GM12878 (cell line): ENCODE data around the gene MUC13. TPM values are rescaled to one million over a fixed set of nuclear protein-coding genes. Genes with fewer than 3 reads are reported as not detected.

ENCODE experiments used
- ATAC-seq: fragments of 200-7000 bp; cut with Tn5 transposase; 3 replicates; pipeline ENCODE4 v1.9.1; 2020; ENCODE audit warnings: mild to moderate bottlenecking, moderate library complexity
- BruUV-seq: library from RNA; stranded (reverse); fragments of 400-500 nt; replicated peaks from 2 replicates; lab custom pipeline; 2021; lab: Mats Ljungman, UMichigan
- CTCF ChIA-PET: fragments of 300-600 bp; sonication (Branson Sonifier 250); formaldehyde crosslinking; extraction: SDS; loops from one replicate; lab custom pipeline; 2021; ENCODE audit warnings: inconsistent platforms; lab: Yijun Ruan, JAX
- POLR2A ChIA-PET: fragments of 350-600 bp; formaldehyde crosslinking; extraction: SDS; loops from one replicate; lab custom pipeline; 2021; ENCODE audit warnings: inconsistent platforms; lab: Charles Lee
- RAD21 ChIA-PET: fragments of 300-600 bp; sonication (Branson Sonifier 250); formaldehyde crosslinking; loops from one replicate; lab custom pipeline; 2023; ENCODE audit warnings: antibody characterized with exemption; ENCODE audit not compliant: unreplicated experiment; lab: Charles Lee
- SMC1A ChIA-PET: fragments of 300-600 bp; sonication (Branson Sonifier 250); formaldehyde crosslinking; loops from one replicate; lab custom pipeline; 2023; ENCODE audit not compliant: unreplicated experiment, uncharacterized antibody; lab: Charles Lee
- DNase-seq: peaks from one replicate; pipeline ENCODE4 v3.0.0-alpha.2; 2011; ENCODE audit warnings: low read depth, low spot score
- FAIRE-seq: peaks from 3 replicates; lab custom pipeline; 2011; peaks lifted over from hg19 to GRCh38; lab: Jason Lieb, UNC
- H2AFZ ChIP-seq: 2 replicates; pipeline ENCODE4 v1.6.0; 2011; ENCODE audit warnings: low read depth, low read length, control low read depth; ENCODE audit not compliant: control insufficient read depth
- H3K27ac ChIP-seq: 2 replicates; pipeline ENCODE4 v1.5.1; 2011; ENCODE audit warnings: control low read depth; ENCODE audit not compliant: control insufficient read depth, insufficient read depth
- H3K27me3 ChIP-seq, 2 experiments: replicated peaks in 1 of 2; 2 replicates each; pipeline versions ENCODE4 v1.6.0 to v1.6.1; 2011; ENCODE audit warnings: low read length in 1 of 2; ENCODE audit not compliant: control insufficient read depth in 2 of 2, insufficient read depth in 2 of 2
- H3K36me3 ChIP-seq, 2 experiments: 2 replicates each; pipeline ENCODE4 v1.5.1; 2011; ENCODE audit warnings: low read length in 1 of 2; ENCODE audit not compliant: control insufficient read depth in 2 of 2, insufficient read depth in 2 of 2
- H3K4me1 ChIP-seq: 2 replicates; pipeline ENCODE4 v1.6.1; 2011; ENCODE audit warnings: mild to moderate bottlenecking, low read length, moderate library complexity, mixed read lengths; ENCODE audit not compliant: control insufficient read depth, insufficient read depth
- H3K4me2 ChIP-seq: 2 replicates; pipeline ENCODE4 v1.6.0; 2011; ENCODE audit warnings: control low read depth; ENCODE audit not compliant: control insufficient read depth, insufficient read depth
- H3K4me3 ChIP-seq: fragments of 200-600 bp; sonication (generic); 2 replicates; pipeline ENCODE4 v1.5.1; 2016
- H3K79me2 ChIP-seq: 2 replicates; pipeline ENCODE4 v1.6.0; 2011; ENCODE audit warnings: low read length; ENCODE audit not compliant: control insufficient read depth, insufficient read depth
- H3K9ac ChIP-seq: 2 replicates; pipeline ENCODE4 v1.8.0; 2011; ENCODE audit warnings: low read length, control low read depth, mixed read lengths; ENCODE audit not compliant: control insufficient read depth, insufficient read depth
- H3K9me3 ChIP-seq: replicated peaks from 3 replicates; pipeline ENCODE4 v1.5.1; 2011; ENCODE audit warnings: mild to moderate bottlenecking, low read length; ENCODE audit not compliant: control insufficient read depth, insufficient read depth
- H4K20me1 ChIP-seq: 2 replicates; pipeline ENCODE4 v1.6.0; 2011; ENCODE audit not compliant: control insufficient read depth, insufficient read depth
- CEBPB ChIP-seq, 2 experiments: fragments of 150-350 bp in 1 of 2; IDR thresholded peaks; 2 replicates each; pipeline ENCODE4 v1.6.1; 2012 to 2014; ENCODE audit warnings: low read depth in 2 of 2, low read length in 2 of 2, borderline replicate concordance in 1 of 2, inconsistent platforms in 1 of 2
- FOXM1 ChIP-seq: IDR thresholded peaks from 2 replicates; pipeline ENCODE4 v1.6.1; 2012; ENCODE audit warnings: low read depth, mild to moderate bottlenecking, inconsistent platforms, low read length, moderate library complexity
- HCFC1 ChIP-seq: fragments of 150-350 bp; IDR thresholded peaks from 2 replicates; pipeline ENCODE4 v1.6.1; 2014; ENCODE audit warnings: low read length
- IRF4 ChIP-seq: IDR thresholded peaks from 2 replicates; pipeline ENCODE4 v1.6.1; 2011; ENCODE audit warnings: low read depth, low read length
- MEF2B ChIP-seq: fragments of 450-650 bp; IDR thresholded peaks from 2 replicates; pipeline ENCODE4 v1.6.1; 2018; ENCODE audit warnings: mild to moderate bottlenecking, moderate library complexity; ENCODE audit not compliant: partially characterized antibody, poor library complexity, severe bottlenecking
- NBN ChIP-seq: fragments of 450-650 bp; IDR thresholded peaks from 2 replicates; pipeline ENCODE4 v1.6.1; 2016
- NKRF ChIP-seq: fragments of 450-650 bp; conservative IDR thresholded peaks from 2 replicates; pipeline ENCODE4 v1.6.1; 2017; ENCODE audit warnings: mild to moderate bottlenecking, moderate library complexity
- NR2F1 ChIP-seq: fragments of 450-650 bp; conservative IDR thresholded peaks from 2 replicates; pipeline ENCODE4 v1.6.1; 2017; ENCODE audit warnings: mild to moderate bottlenecking
- POLR2A ChIP-seq: IDR thresholded peaks from 2 replicates; pipeline ENCODE4 v1.6.1; 2011; ENCODE audit warnings: low read depth, mild to moderate bottlenecking, low read length
- REST ChIP-seq: IDR thresholded peaks from 2 replicates; pipeline ENCODE4 v1.6.1; 2012; ENCODE audit warnings: mild to moderate bottlenecking, low read depth, low read length
- SREBF2 ChIP-seq: IDR thresholded peaks from 2 replicates; pipeline ENCODE4 v1.6.1; 2012; ENCODE audit warnings: mild to moderate bottlenecking, low read length
- YBX1 ChIP-seq: fragments of 450-650 bp; IDR thresholded peaks from 2 replicates; pipeline ENCODE4 v1.6.1; 2016; ENCODE audit warnings: antibody characterized with exemption
- YY1 ChIP-seq: IDR thresholded peaks from 2 replicates; pipeline ENCODE4 v1.6.1; 2011; ENCODE audit warnings: low read depth, mild to moderate bottlenecking, low read length
- ZNF24 ChIP-seq: fragments of 450-650 bp; IDR thresholded peaks from 2 replicates; pipeline ENCODE4 v1.6.1; 2017; ENCODE audit warnings: antibody characterized with exemption, mild to moderate bottlenecking
- ZZZ3 ChIP-seq: IDR thresholded peaks from 2 replicates; pipeline ENCODE4 v1.6.1; 2011; ENCODE audit warnings: low read depth; ENCODE audit not compliant: control insufficient read depth, insufficient read length
- WGBS: methylation state at CpG from one replicate; pipeline ENCODE4 v1.1.6; 2016; ENCODE audit warnings: low lambda C conversion rate; ENCODE audit not compliant: insufficient replicate concordance, insufficient coverage; ENCODE audit errors: missing lambda C conversion rate; 5-methylcytosine and 5-hydroxymethylcytosine counted together
- in situ Hi-C: fragments of 300-500 bp; cut with MboI; formaldehyde crosslinking; loops from 9 replicates; pipeline ENCODE4 v1.14.3; 2018; ENCODE audit warnings: mixed read lengths
- intact Hi-C: fragments of 100-400 bp; cut with micrococcal nuclease; formaldehyde crosslinking; loops from one replicate; pipeline ENCODE4 v1.14.2; 2022; ENCODE audit not compliant: unreplicated experiment
- polyA plus RNA-seq, 11 experiments: library from polyadenylated mRNA; depleted of rRNA in 4 of 11; unstranded in 6 of 11; stranded (reverse) in 5 of 11; fragments of >200 nt; fragmentation: Nextera tagmentation in 4 of 11; fragmentation: Illumina TruSeq in 1 of 11; extraction: Ambion mirVana in 4 of 11; extraction: Trizol in 1 of 11; gene quantifications; 1 replicate in 1 of 11; 2 replicates in 10 of 11; pipeline versions ENCODE4 v1.2.1 to v1.2.3, GENCODE V29; 2011 to 2016; ENCODE audit warnings: inconsistent platforms in 2 of 11, missing spikeins in 2 of 11, low read depth in 1 of 11
- total RNA-seq, 4 experiments: library from RNA; depleted of rRNA in 3 of 4; stranded (reverse); fragments of >200 nt in 3 of 4; fragmentation: Illumina TruSeq in 1 of 4; extraction: Trizol in 1 of 4; gene quantifications; 2 replicates each; pipeline versions ENCODE4 v1.2.1 to v1.2.3, GENCODE V29; 2013 to 2021

MUC13 gene
- total and polyA plus RNA-seq, 10 of the 15 experiments (the other 5 are each of a cell fraction or from before 2014, with no cell fraction given): 0.27 to 60.1 (median 0.76) TPM

GRCh38 chr3:124861041-124861440, 73.5 kb downstream of the MUC13 start (continued):
- no peak for TF ChIP-seq NKRF

- Histone ChIP-seq H3K27me3 (no peaks in the 10 kb centered on the region; a peak in 2 of 4 replicates), H2AFZ (no peak overlapping the region), H3K36me3 (no peaks in the 10 kb centered on the region), H3K9ac (no peak overlapping the region), H3K9me3 (no peaks in the 10 kb centered on the region), H3K4me2 (no peak overlapping the region), H3K27ac (no peak overlapping the region), H3K79me2 (no peaks in the 10 kb centered on the region), H3K4me3 (no peak overlapping the region), H3K4me1 (no peaks in the 10 kb centered on the region), H4K20me1 (no peaks in the 10 kb centered on the region)
- intact Hi-C loops: no loop called here
- FAIRE-seq: no peak
- POLR2A ChIA-PET: no interaction called here
- no peak for ATAC-seq
- SMC1A ChIA-PET: no interaction called here
- CTCF ChIA-PET: interaction anchor here (1.1 to 1.3 kb wide), 2 partner anchors 10 to 41 kb away, joined by 3 read pairs; no protein-coding TSS in a partner anchor
- no peak for TF ChIP-seq CEBPB (IDR thresholded peaks at IDR 0.05; ENCODE audit: borderline replicate concordance in 1 of 2, low read depth in 2 of 2, low read length in 2 of 2)
- no peak for TF ChIP-seq ZZZ3
- no peak for TF ChIP-seq MEF2B
- TF ChIP-seq FOXM1: no peak
- TF ChIP-seq NBN: no peak
- TF ChIP-seq YY1: no peak
- TF ChIP-seq SREBF2: no peak
- TF ChIP-seq HCFC1: no peak
- no peak for TF ChIP-seq ZNF24
- no peak for TF ChIP-seq REST
- no peak for TF ChIP-seq YBX1
- TF ChIP-seq IRF4: no peak
- TF ChIP-seq NR2F1: no peak
- no peak for TF ChIP-seq POLR2A
- WGBS: 57% methylated on average over 1 of the region's 1 CpG
- BruUV-seq: no TSS peak
- in situ Hi-C loops: no loop called here
- no peak for DNase-seq
- RAD21 ChIA-PET: no interaction called here
Measured at GRCh38 chr3:124860599-124860998, 74.0 kb downstream of the MUC13 start.
